ENCODE results near the gene DOCK7. TPM values are rescaled to one million over a fixed set of nuclear protein-coding genes. Genes with fewer than 3 reads are reported as not detected.

The DOCK7 gene
- total and polyA plus RNA-seq, 9 donors: 12.7 to 43.1 (median 38.2) TPM

DNA sequence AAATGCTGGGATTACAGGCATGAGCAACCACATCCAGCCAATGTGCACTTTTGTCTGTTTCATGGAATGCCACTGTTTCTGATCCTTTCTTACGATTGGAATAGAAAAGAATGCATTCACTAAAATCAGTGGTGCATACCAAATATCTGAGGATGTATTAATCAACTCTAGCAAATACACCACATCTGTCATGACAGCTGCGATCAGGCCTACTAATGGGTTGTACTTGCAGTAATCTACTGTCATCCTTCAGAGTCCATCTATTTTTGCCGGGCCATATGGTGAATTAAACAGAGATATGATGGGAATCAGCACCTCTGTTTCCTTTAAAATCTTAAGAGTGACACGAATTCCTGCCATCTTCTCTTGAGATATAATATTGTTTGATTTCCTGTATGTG is 259.8 kb downstream of the DOCK7 start:
- Histone ChIP-seq H3K27ac (no peak overlapping the region), H3K4me1 (ENCODE audit: insufficient read depth) (no peaks in the 10 kb centered on the region), H3K4me3 (no peak overlapping the region), H3K9me3 (no peaks in the 10 kb centered on the region), H3K36me3 (no peaks in the 10 kb centered on the region), H3K27me3 (no peaks in the 10 kb centered on the region)
- DNase-seq: no peak
- intact Hi-C loops (cut with DNase I): no loop called here
- WGBS, 3 donors: 74 to 79% (median 78%) methylated on average over 4 of the region's 4 CpGs
- TF ChIP-seq, protein P1, sequence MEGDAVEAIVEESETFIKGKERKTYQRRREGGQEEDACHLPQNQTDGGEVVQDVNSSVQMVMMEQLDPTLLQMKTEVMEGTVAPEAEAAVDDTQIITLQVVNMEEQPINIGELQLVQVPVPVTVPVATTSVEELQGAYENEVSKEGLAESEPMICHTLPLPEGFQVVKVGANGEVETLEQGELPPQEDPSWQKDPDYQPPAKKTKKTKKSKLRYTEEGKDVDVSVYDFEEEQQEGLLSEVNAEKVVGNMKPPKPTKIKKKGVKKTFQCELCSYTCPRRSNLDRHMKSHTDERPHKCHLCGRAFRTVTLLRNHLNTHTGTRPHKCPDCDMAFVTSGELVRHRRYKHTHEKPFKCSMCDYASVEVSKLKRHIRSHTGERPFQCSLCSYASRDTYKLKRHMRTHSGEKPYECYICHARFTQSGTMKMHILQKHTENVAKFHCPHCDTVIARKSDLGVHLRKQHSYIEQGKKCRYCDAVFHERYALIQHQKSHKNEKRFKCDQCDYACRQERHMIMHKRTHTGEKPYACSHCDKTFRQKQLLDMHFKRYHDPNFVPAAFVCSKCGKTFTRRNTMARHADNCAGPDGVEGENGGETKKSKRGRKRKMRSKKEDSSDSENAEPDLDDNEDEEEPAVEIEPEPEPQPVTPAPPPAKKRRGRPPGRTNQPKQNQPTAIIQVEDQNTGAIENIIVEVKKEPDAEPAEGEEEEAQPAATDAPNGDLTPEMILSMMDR (IDR thresholded peaks at IDR 0.05): no peak

DNA sequence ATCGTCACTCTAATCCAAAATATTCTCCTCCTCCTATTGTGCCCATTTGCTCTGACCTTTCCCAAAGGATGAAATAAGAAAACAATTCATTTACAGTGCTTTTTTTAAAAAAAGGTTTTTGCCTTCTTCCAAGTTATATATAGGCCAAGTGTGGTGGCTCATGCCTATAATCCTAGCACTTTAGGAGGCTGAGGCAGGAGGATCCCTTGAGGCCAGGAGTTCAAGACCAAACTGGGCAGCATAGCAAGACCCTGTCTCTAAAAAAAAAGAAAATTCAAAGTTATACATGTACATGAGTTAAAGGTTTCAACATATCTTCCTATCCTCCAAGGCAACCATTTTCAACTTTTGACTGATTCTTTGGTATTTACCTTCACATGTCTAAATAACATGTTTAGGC is 261.4 kb downstream of the DOCK7 start:
- 79 to 90% (median 82%) methylated on average over 1 of the region's 1 CpG for WGBS, 3 donors
- Histone ChIP-seq H3K27ac (no peak overlapping the region), H3K4me1 (ENCODE audit: insufficient read depth) (no peaks in the 10 kb centered on the region), H3K36me3 (no peaks in the 10 kb centered on the region), H3K4me3 (no peak overlapping the region), H3K27me3 (no peaks in the 10 kb centered on the region), H3K9me3 (no peaks in the 10 kb centered on the region)
- TF ChIP-seq POLR2A (IDR thresholded peaks at IDR 0.05) (no peak), EP300 (IDR thresholded peaks at IDR 0.05) (no peak)
- TF ChIP-seq, protein P1 (IDR thresholded peaks at IDR 0.05): no peak
- no peak for DNase-seq
- intact Hi-C loops (cut with DNase I): no loop called here

DNA sequence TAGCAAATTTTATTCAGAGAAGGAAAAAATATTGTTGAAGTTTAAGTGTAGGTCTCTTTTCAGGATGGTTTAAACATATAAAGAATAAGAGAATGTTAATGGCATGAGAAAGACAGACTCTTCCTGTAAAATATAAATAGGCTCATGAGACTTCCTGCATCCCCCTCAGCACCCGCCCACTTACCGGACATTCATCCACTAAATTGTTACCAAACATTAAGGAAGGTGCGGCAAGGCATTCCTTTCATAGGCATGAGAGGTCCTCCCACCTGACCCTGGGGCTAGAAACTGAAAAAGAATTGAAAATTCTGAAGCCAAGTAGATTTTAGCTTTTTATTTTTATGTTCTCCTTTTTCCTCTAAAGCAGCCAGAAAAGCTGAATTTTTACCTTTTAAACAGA is 261.9 kb downstream of the DOCK7 start:
- no peak overlapping the region for H3K4me3 ChIP-seq
- no peak for DNase-seq
- intact Hi-C loops (cut with DNase I): no loop called here
- no peaks in the 10 kb centered on the region for H3K9me3 ChIP-seq
- H3K27me3 ChIP-seq: no peaks in the 10 kb centered on the region
- 23 to 29% (median 26%) methylated on average over 3 of the region's 3 CpGs for WGBS, 3 donors
- no peaks in the 10 kb centered on the region for H3K36me3 ChIP-seq
- no peaks in the 10 kb centered on the region for H3K4me1 ChIP-seq (ENCODE audit: insufficient read depth)
- no peak overlapping the region for H3K27ac ChIP-seq
- TF ChIP-seq POLR2A (IDR thresholded peaks at IDR 0.05) (no peak), EP300 (IDR thresholded peaks at IDR 0.05) (no peak)
- TF ChIP-seq, protein P1 (IDR thresholded peaks at IDR 0.05): no peak

DNA sequence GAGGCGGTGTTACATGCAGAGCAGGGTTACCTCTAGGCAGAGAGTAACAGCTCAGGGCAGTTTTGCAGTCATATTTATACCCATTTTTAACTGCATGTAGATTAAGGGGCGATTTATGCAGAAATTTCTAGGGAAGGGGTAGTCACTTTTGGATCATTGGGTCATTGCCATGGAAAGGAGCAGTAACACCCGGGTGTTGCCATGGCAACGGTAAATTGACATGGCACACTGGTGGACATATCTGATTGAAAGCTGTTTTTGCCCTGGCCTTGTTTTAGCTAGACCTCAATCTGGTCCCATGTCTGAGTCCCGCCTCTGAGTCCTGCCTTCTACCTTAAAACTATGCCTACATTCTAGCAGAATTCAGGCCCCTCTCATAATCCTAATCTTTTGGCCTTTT is 263.1 kb downstream of the DOCK7 start:
- Histone ChIP-seq H3K9me3 (no peaks in the 10 kb centered on the region), H3K4me1 (ENCODE audit: insufficient read depth) (no peaks in the 10 kb centered on the region), H3K27me3 (no peaks in the 10 kb centered on the region), H3K27ac (no peak overlapping the region), H3K4me3 (no peak overlapping the region), H3K36me3 (no peaks in the 10 kb centered on the region)
- TF ChIP-seq, protein P1 (IDR thresholded peaks at IDR 0.05): no peak
- TF ChIP-seq POLR2A (IDR thresholded peaks at IDR 0.05) (no peak), EP300 (IDR thresholded peaks at IDR 0.05) (no peak)
- WGBS, 3 donors: 82 to 83% (median 82%) methylated on average over 5 of the region's 5 CpGs
- intact Hi-C loops (cut with DNase I): no loop called here
- DNase-seq: no peak

DNA sequence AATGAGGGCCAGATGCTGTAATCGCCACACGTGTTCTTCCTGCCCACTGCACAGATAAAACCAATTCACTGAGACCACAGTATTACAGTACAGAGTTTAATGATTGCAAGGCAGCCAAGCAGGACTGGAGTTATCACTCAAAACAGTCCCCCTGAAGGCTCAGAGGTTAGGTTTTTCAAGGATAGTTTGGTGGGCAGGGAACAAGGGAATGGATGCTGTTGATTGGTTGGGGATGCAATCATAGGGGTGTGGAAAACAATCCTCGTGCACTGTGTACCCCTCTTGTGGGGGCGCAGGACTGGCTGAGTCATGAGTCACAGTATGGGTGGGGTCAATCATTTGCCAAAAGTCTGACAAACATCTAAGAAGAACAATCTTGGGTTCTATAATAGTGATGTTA is 263.8 kb downstream of the DOCK7 start:
- Histone ChIP-seq H3K4me1 (ENCODE audit: insufficient read depth) (no peaks in the 10 kb centered on the region), H3K9me3 (no peaks in the 10 kb centered on the region), H3K27me3 (no peaks in the 10 kb centered on the region), H3K36me3 (no peaks in the 10 kb centered on the region), H3K4me3 (no peak overlapping the region), H3K27ac (no peak overlapping the region)
- WGBS, 3 donors: 49 to 59% (median 55%) methylated on average over 4 of the region's 4 CpGs
- intact Hi-C loops (cut with DNase I): no loop called here
- TF ChIP-seq, protein P1 (IDR thresholded peaks at IDR 0.05): no peak
- no peak for TF ChIP-seq POLR2A (IDR thresholded peaks at IDR 0.05)
- TF ChIP-seq EP300 (IDR thresholded peaks at IDR 0.05): no peak
- no peak for DNase-seq

All from ovary (tissue), 9 donors.